ENCODE measurements around the gene GDF11.

GDF11 gene

DNA sequence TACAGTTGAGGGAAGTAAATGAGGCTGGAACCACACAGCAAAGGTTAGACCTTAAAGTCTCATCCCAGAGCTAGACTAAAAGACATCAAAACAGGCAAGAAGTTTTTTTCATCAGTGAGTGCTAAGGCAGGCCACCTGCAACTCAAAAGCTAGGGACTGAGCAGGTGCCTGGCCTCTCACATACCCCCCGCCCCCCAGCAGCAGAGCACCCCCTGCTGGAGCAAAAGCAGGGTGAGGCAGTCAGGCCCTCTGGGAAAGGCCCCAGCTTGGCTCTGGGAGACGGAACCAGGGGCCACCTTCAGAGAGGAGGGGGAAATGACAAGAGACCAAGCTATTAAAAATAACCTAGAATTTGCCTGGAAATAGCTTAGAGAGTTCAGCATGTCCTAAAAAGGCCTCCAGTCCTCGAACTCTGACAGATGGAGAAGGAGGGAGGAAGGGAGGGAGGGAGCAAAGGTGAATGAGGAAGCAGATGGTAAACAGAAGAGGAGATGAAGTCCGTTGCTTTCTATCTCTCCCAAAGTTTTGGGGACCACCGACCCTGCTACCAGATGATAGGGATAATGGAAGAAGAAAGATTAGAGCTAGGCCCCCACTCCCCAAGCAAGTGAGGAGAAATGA lies 37.0 kb upstream of the GDF11 start:
- DNase-seq (ENCODE audit: low read depth), result no peak
- H3K4me3 ChIP-seq (ENCODE audit: low read depth, low read length), result no peak overlapping the region
- TF ChIP-seq, protein P1, sequence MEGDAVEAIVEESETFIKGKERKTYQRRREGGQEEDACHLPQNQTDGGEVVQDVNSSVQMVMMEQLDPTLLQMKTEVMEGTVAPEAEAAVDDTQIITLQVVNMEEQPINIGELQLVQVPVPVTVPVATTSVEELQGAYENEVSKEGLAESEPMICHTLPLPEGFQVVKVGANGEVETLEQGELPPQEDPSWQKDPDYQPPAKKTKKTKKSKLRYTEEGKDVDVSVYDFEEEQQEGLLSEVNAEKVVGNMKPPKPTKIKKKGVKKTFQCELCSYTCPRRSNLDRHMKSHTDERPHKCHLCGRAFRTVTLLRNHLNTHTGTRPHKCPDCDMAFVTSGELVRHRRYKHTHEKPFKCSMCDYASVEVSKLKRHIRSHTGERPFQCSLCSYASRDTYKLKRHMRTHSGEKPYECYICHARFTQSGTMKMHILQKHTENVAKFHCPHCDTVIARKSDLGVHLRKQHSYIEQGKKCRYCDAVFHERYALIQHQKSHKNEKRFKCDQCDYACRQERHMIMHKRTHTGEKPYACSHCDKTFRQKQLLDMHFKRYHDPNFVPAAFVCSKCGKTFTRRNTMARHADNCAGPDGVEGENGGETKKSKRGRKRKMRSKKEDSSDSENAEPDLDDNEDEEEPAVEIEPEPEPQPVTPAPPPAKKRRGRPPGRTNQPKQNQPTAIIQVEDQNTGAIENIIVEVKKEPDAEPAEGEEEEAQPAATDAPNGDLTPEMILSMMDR (IDR thresholded peaks at IDR 0.05; ENCODE audit: low read depth, low read length), result peak; percentile 69
- TF ChIP-seq MYC (IDR thresholded peaks at IDR 0.05; ENCODE audit: low read depth, low read length) (no peak), POLR2A (IDR thresholded peaks at IDR 0.05; ENCODE audit: extremely low read depth, insufficient read length) (no peak)
- TF ChIP-seq, protein P2, sequence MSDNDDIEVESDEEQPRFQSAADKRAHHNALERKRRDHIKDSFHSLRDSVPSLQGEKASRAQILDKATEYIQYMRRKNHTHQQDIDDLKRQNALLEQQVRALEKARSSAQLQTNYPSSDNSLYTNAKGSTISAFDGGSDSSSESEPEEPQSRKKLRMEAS (IDR thresholded peaks at IDR 0.05; ENCODE audit: low read depth, low read length), result no peak

DNA sequence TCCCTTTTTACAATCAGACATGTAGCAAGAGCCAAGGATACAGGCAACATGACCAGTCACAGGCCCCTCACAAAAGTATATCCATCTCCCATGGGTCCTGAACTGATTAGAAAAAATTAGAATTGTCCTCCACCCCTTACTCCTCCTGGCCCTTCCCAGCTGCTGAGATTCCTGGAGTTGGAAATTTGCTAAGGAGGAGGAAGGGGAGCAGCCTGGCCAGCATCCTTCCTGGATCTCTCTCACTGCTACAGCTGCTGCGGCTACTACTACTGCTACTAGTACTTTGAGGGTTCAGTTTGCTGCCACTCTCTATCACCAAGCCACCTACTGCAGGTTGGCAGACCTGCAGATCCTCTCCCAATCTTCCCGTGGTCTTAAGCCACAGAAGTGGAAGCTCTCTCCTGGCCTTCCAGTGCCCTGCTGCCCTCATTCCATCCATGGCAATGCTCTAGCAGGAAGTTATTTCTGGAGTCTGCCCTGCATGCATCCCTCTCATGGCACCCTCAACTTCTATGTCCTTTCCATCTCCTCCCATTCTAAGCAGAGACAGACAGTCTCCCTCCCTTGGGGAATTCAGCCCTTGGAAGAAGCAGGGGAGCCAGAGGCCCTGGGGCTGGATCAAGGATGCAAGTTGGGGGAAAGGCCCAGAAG lies 36.2 kb upstream of the GDF11 start:
- TF ChIP-seq POLR2A (IDR thresholded peaks at IDR 0.05; ENCODE audit: extremely low read depth, insufficient read length) (no peak), MYC (IDR thresholded peaks at IDR 0.05; ENCODE audit: low read depth, low read length) (no peak)
- TF ChIP-seq, protein P2 (IDR thresholded peaks at IDR 0.05; ENCODE audit: low read depth, low read length), result no peak
- TF ChIP-seq, protein P1 (IDR thresholded peaks at IDR 0.05; ENCODE audit: low read depth, low read length), result no peak
- DNase-seq (ENCODE audit: low read depth), result no peak
- H3K4me3 ChIP-seq (ENCODE audit: low read depth, low read length), result no peak overlapping the region

DNA sequence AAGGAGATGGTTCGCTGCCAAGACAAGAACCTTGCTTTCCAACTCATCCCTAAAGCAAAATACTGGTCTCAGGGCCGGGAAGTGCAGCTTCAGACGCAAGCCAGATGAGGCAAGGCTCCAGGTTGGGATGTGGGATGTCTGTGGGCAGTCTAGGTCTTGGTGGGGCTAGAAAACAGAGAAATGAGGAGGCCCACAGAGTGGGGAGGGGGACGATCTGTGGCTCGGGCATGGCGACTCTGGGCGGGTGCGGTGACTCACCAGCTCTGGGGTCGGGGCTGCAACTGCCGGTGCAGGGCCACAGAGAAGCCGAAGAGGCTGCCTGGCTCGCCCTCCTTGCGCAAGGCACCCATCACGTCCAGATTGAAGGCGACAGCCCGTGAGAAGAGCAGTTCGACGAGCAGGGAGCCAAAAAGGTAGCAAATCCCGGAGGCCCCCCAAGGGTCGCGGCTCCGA lies 35.7 kb upstream of the GDF11 start:
- TF ChIP-seq MYC (IDR thresholded peaks at IDR 0.05; ENCODE audit: low read depth, low read length) (no peak), POLR2A (IDR thresholded peaks at IDR 0.05; ENCODE audit: extremely low read depth, insufficient read length) (no peak)
- TF ChIP-seq, protein P1 (IDR thresholded peaks at IDR 0.05; ENCODE audit: low read depth, low read length), result no peak
- TF ChIP-seq, protein P2 (IDR thresholded peaks at IDR 0.05; ENCODE audit: low read depth, low read length), result no peak
- peak; percentile 89 for DNase-seq (ENCODE audit: low read depth)
- H3K4me3 ChIP-seq (ENCODE audit: low read depth, low read length), result no peak overlapping the region

DNA sequence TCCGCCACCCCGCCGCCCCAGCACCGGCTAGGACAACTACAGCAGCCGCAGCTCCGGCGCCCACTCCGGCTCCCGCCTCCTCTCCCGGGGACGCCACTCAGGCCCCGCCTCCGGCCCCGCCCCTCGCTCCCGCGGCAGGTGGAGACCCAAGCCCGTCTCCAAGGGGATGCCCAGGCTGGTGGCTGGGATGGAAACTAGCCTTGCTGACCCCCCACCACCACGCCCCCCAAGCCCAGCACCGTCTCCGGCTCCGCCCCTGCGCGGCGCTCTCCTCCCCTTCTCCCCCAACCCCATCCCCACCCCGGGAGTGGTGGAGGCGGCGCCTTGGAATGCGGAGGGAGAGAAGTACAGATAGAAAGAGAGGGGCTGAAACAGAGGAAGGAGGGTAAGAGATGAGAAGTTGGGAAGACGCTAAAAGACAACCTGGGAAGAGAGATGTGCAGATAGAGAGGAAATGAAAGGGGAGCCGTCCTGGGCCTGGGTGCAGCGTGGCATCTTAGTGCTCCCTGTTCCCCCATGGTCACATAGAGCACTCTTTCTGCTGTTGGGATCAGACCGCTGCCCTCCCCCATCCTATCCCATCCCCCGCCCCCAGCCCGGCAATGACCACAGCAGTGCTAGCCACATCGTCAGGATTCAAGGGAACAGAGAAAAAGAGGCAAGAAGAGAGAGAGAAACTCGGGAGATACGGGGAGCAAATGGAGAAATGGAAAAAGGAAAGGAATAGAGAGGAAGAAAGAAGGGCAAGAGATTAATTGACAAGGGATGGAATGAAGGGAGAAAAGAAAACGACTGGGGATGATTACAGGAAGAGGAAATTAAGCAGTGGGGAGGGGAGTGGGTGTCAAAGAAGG lies 34.9 kb upstream of the GDF11 start, which contains the start of gene ITGA7:
TSS of gene ITGA7 (minus strand) at position 64 of the 854 bp plus-strand sequence. CDS start 222 bp downstream, outside the sequence.
- DNase-seq (ENCODE audit: low read depth), result peak; percentile 41
- TF ChIP-seq, protein P1 (IDR thresholded peaks at IDR 0.05; ENCODE audit: low read depth, low read length), result no peak
- TF ChIP-seq, protein P2 (IDR thresholded peaks at IDR 0.05; ENCODE audit: low read depth, low read length), result no peak
- no peak for TF ChIP-seq MYC (IDR thresholded peaks at IDR 0.05; ENCODE audit: low read depth, low read length)
- TF ChIP-seq POLR2A (IDR thresholded peaks at IDR 0.05; ENCODE audit: extremely low read depth, insufficient read length), result no peak
- no peak within 1 kb of the TSS for H3K4me3 ChIP-seq (ENCODE audit: low read depth, low read length)

DNA sequence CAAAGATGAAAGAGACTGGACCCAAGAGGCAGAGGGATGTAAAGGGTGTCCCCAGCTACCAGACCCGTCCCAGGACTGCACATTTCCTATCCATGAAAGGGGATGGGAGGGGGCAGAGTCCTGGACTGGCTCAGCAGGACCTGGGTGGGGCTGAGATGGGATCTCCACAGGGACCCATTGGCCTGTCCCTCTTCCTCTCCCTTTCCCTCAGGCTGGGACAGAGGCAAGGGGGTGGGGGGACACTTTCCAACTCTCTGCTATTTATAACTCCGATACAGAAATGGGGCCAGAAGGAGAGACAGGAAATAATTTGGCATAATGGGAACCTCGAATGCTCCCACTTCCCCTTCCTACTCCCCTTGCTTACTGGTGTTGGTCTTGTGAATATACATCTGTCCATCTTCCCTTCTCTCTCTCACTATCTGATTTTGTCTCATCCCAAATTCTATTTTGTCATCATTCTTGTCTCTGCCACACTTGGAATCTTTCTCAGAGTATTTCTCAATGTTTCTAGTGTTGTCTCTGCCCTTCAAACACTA lies 34.2 kb upstream of the GDF11 start:
- H3K4me3 ChIP-seq (ENCODE audit: low read depth, low read length), result no peak overlapping the region
- DNase-seq (ENCODE audit: low read depth), result no peak
- no peak for TF ChIP-seq MYC (IDR thresholded peaks at IDR 0.05; ENCODE audit: low read depth, low read length)
- no peak for TF ChIP-seq POLR2A (IDR thresholded peaks at IDR 0.05; ENCODE audit: extremely low read depth, insufficient read length)

Data from NB4 (cell line).